Thyroid gland (tissue), 4 donors: ENCODE results near the gene GPS1. TPM values are rescaled to one million over a fixed set of nuclear protein-coding genes. Genes with fewer than 3 reads are reported as not detected.
"Not testable (repeated sequence)": the region's sequence is repeated elsewhere in the genome, so short reads cannot be mapped to it uniquely, and the experiment has no call there.

Source experiments
- DNase-seq, 2 donors: peaks; one replicate each; pipeline ENCODE4 v3.0.0-alpha.2; 2019
- H3K27ac ChIP-seq, 3 donors: fragments of 200-600 bp; sonication (generic); 1 replicate in 2 of 3; 2 replicates in 1 of 3; pipeline ENCODE4 v1.5.1; 2016 to 2019; ENCODE audit warnings: mild to moderate bottlenecking in 1 of 3, moderate library complexity in 1 of 3
- H3K27me3 ChIP-seq: fragments of 200-600 bp; sonication (generic); one replicate; pipeline ENCODE4 v1.5.1; 2019
- H3K36me3 ChIP-seq, 2 donors: fragments of 200-600 bp; sonication (generic); one replicate each; pipeline ENCODE4 v1.5.1; 2016 to 2019
- H3K4me1 ChIP-seq, 2 donors: fragments of 200-600 bp; sonication (generic); one replicate each; pipeline ENCODE4 v1.5.1; 2017 to 2019
- H3K4me3 ChIP-seq, 3 donors: fragments of 200-600 bp; sonication (generic); replicated peaks in 1 of 3; 1 replicate in 2 of 3; 2 replicates in 1 of 3; pipeline ENCODE4 v1.5.1; 2016; ENCODE audit warnings: mild to moderate bottlenecking in 1 of 3
- H3K9me3 ChIP-seq: fragments of 200-600 bp; sonication (generic); one replicate; pipeline ENCODE4 v1.5.1; 2017
- POLR2A ChIP-seq, 2 donors: fragments of 450-650 bp; IDR thresholded peaks; one replicate each; pipeline ENCODE4 v1.6.1; 2017; ENCODE audit warnings: antibody characterized with exemption in 2 of 2, mild to moderate bottlenecking in 2 of 2, moderate library complexity in 1 of 2
- WGBS, 2 donors: methylation state at CpG; one replicate each; pipeline ENCODE4 v1.1.5; 2017; 5-methylcytosine and 5-hydroxymethylcytosine counted together
- intact Hi-C: fragments of 100-400 bp; cut with DNase I; formaldehyde crosslinking; loops from one replicate; pipeline ENCODE4 v1.15.1; 2023
- total RNA-seq, 4 donors: library from RNA; depleted of rRNA; stranded (reverse); fragments of >200 nt; gene quantifications; one replicate each; pipeline ENCODE4 v1.2.3, GENCODE V29; 2016
- TF ChIP-seq, protein P1 (sequence below), 6 experiments: fragments of 200-600 bp in 3 of 6; fragments of 450-650 bp in 3 of 6; sonication (generic) in 3 of 6; IDR thresholded peaks; one replicate each; pipeline ENCODE4 v1.5.1; 2016 to 2019; ENCODE audit warnings: antibody characterized with exemption in 6 of 6, mild to moderate bottlenecking in 2 of 6, inconsistent platforms in 1 of 6, moderate library complexity in 1 of 6

The GPS1 gene
- total RNA-seq, 4 donors from 2014 or later, result 80.1 to 164 (median 102) TPM

DNA sequence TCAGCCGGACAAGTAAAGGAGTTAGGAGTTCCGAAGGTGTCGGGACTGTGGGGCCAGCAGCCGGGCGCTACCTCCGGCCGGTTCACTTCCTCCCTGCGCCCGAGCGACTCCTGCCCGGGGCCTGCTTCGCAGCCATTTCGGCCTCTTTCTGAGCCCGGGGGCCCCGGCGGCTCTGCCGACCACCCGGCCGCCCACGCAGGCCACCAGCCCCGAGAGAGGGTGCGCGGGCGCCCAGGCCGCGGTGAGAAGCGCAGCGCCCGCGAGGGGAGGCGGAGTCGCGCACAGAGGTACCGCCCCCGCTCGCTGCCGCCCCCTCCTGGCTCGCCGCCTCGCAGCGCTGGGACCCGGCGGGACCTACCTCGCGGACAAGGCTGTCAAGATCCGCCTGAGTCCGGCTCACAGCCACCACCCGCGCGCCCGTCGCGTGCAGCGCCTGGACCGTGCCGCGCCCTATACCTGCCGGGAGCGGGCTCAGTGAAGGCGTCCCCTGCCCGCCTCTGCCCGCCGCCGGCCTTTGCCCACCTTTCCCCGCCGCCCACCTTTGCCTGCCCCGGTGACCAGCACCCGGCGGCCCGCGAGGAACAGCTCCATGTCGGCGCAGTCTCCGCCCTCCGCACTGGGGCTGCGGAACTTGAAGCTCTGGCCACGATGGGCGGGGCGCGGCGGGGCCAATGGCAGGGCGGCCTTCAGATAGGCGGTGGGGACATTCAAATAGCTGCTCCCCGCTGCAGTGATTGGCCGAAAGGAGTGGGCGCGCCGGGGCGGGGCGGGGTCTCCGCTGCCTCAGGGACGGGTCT lies 14.4 kb upstream of the GPS1 start, which contains the start of gene DCXR:
Gene DCXR, minus strand, starts transcription at position 606 of the 797 bp plus-strand sequence. Its CDS starts 15 bp downstream, at position 591.
- 0 to 1% methylated on average over 25 to 28 of the region's 92 CpGs for WGBS, 2 donors
- Histone ChIP-seq H3K36me3 (no peaks in the 10 kb centered on the region), H3K9me3 (no peaks in the 10 kb centered on the region), H3K4me3 (peak within 1 kb of the TSS; percentile 66 to 73 (median 69)), H3K27ac (peak within 1 kb of the TSS; percentile 85 to 97 (median 93)), H3K27me3 (no peaks in the 10 kb centered on the region), H3K4me1 (peaks cover 9 to 16% of the 10 kb centered on the region in 2 donors)
- TF ChIP-seq, protein P1, sequence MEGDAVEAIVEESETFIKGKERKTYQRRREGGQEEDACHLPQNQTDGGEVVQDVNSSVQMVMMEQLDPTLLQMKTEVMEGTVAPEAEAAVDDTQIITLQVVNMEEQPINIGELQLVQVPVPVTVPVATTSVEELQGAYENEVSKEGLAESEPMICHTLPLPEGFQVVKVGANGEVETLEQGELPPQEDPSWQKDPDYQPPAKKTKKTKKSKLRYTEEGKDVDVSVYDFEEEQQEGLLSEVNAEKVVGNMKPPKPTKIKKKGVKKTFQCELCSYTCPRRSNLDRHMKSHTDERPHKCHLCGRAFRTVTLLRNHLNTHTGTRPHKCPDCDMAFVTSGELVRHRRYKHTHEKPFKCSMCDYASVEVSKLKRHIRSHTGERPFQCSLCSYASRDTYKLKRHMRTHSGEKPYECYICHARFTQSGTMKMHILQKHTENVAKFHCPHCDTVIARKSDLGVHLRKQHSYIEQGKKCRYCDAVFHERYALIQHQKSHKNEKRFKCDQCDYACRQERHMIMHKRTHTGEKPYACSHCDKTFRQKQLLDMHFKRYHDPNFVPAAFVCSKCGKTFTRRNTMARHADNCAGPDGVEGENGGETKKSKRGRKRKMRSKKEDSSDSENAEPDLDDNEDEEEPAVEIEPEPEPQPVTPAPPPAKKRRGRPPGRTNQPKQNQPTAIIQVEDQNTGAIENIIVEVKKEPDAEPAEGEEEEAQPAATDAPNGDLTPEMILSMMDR (IDR thresholded peaks at IDR 0.05), result peak; percentile 17 to 75 (median 50)
- TF ChIP-seq POLR2A (IDR thresholded peaks at IDR 0.05), result peak; percentile 40 to 99
- intact Hi-C loops, result no loop called here
- peak; percentile 99 for DNase-seq

DNA sequence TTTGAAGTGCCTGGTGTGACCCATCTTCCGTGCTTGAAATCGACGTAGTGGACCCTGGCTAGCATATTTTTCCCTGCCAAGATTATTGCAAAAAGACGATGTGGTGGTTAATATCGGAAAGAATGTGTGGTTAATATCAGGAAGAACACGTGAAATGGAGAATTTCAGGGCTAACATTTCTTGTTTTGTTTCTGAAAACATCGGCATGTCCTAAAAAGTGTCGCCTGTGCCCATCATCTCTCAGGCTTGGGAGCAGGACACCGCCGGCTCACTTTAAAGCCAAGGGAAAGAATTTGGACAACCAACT lies 13.9 kb upstream of the GPS1 start:
- Histone ChIP-seq H3K9me3 (no peaks in the 10 kb centered on the region), H3K4me1 (peaks cover 7 to 15% of the 10 kb centered on the region in 2 donors), H3K36me3 (no peaks in the 10 kb centered on the region), H3K27me3 (no peaks in the 10 kb centered on the region), H3K4me3 (peak overlapping the region in 1 of 3 donors; percentile 69), H3K27ac (peak overlapping the region in 1 of 3 donors; percentile 93)
- TF ChIP-seq, protein P1 (IDR thresholded peaks at IDR 0.05), result no peak
- TF ChIP-seq POLR2A (IDR thresholded peaks at IDR 0.05), result no peak
- intact Hi-C loops, result no loop called here
- DNase-seq, result no peak
- WGBS, 2 donors, result 11 to 13% methylated on average over 10 of the region's 10 CpGs

DNA sequence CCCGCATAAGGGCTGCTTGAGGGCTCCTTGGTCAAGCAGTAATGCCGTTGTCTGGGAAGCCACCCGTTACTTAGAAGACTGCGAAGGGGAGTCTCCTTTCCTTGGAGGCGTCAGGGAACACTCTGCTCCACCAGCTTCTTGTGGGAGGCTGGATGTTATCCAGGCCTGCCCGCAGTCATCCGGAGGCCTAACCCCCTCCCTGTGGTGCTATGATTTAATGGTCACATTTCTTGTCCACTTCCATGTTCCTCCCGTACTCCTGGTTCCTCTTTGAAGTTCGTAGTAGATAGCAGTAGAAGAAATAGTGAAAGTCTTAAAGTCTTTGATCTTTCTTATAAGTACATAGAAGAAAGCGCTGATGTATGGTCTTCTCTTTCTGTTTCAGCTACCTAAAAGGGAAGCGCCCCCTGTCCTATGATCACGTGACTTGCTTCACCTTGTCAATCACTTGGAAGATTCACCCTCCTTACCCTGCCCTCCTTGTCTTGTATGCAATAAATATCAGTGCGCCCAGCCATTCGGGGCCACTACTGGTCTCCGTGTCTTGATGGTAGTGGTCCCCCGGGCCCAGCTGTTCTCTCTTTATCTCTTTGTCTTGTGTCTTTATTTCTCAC lies 12.8 kb upstream of the GPS1 start:
- H3K36me3 ChIP-seq, DNase-seq, intact Hi-C loops, H3K27me3 ChIP-seq, H3K27ac ChIP-seq, H3K9me3 ChIP-seq, H3K4me3 ChIP-seq: not testable (repeated sequence)
- H3K4me1 ChIP-seq, result peaks cover 7 to 15% of the 10 kb centered on the region in 2 donors
- 80 to 83% methylated on average over 16 of the region's 16 CpGs for WGBS, 2 donors

DNA sequence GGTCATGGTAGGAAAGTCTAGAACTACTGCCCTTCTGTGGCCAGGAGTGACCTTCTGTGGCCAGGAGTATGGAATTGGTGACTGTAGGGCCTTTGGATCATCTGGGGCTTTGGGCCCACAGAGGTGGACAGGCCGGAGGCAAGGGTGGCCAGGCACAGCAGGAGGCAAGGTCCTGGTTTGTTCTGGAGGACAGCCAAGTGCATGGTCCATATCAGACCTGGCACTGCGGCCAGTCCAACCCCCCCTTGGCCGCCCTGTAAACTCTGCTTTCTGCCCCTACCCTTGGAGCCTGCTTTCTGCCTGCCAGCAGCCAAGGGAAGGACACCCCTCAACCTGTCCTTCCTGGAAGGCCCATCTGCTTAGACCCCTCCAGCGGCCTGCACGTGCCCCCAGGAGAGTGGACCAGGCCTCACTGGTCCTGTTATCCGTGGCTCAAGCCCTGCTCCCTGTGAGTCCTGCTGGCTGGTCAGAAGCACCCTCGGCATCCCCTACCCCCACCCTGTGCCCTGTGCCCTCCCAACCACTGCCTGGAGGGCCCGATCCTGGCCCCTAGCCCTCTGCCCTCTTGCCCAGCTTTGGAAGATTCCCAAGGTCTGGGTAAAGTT lies 11.9 kb upstream of the GPS1 start:
- peaks cover 7 to 15% of the 10 kb centered on the region in 2 donors for H3K4me1 ChIP-seq
- no peak overlapping the region for H3K27ac ChIP-seq
- H3K27me3 ChIP-seq, result no peaks in the 10 kb centered on the region
- 88 to 90% methylated on average over 7 to 8 of the region's 8 CpGs for WGBS, 2 donors
- no peaks in the 10 kb centered on the region for H3K36me3 ChIP-seq
- TF ChIP-seq, protein P1 (IDR thresholded peaks at IDR 0.05), result no peak
- no peak for TF ChIP-seq POLR2A (IDR thresholded peaks at IDR 0.05)
- no peaks in the 10 kb centered on the region for H3K9me3 ChIP-seq
- DNase-seq, result no peak
- no peak overlapping the region for H3K4me3 ChIP-seq
- intact Hi-C loops, result no loop called here

DNA sequence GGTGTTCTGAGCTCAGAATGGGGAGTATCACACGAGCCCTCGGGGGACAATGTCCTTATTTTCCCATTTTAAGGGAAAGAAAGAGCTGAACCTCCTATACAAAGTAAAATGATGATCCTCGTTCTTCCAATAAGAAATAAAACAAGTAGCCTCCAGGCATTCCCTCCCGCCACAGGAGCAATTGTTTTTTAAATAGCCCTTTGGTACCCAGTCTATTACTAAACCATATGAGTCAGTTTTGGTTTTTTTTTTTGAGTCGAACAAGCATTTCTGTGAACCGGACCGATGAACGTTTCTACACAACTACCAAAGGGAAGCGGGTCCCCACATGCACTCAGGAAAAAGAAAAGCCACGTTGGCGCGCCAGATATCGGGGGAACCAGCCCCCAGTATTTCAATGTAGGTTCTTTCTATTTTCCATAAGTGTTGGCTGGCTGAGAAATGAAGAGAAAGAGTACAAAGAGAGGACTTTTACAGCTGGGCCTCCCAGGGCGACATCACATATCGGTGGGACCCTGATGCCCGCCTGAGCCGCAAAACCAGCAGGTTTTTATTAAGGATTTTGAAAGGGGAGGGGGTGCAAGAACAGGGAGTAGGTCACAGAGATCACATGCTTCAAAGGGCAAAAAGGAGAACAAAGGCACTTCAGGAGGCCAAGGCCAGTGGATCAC lies 10.4 kb upstream of the GPS1 start:
- Histone ChIP-seq H3K9me3 (no peaks in the 10 kb centered on the region), H3K27me3 (no peaks in the 10 kb centered on the region), H3K4me3 (no peak overlapping the region), H3K36me3 (no peaks in the 10 kb centered on the region), H3K4me1 (peaks cover 6 to 7% of the 10 kb centered on the region in 2 donors), H3K27ac (no peak overlapping the region)
- intact Hi-C loops, result no loop called here
- no peak for DNase-seq
- 87 to 90% methylated on average over 17 of the region's 17 CpGs for WGBS, 2 donors
- TF ChIP-seq POLR2A (IDR thresholded peaks at IDR 0.05), result no peak
- TF ChIP-seq, protein P1 (IDR thresholded peaks at IDR 0.05), result no peak
